ENCODE data around the gene ITGA1.

DNA sequence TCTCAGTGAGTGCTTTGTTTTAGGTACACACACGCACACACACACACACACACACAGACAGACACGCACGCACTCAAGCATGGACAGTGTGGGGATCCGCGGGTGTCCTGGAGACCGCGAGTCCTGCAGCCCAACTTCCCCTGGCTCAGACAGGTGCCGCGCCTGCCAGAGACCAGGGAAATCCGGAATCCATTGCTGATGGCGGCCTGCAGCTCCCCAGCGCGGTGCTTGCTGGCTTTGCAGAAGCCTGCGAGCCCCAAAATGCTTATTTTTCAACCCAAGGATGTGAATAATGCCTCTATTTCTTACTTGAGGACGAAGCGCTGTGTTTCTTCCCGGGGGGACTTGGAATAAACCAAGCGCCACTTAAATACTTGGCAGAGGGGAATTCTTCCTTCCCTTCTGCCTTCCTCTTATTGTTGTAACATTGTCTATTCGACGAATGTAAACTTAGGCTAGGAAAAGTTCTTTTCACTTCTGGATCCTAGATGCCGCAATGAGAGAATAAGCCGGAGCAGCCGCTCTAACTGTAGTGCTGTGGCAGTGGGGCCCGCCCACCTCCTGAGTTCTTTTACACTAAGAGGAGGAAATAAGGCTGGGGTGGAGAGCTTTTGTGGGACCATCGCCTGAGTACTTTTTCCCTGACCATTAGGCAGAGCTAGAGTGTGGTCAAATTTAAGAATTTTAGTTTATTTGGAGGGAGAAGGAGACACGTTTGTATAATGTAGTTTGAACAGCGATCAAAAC, 202.2 kb downstream of the ITGA1 start:
- TF ChIP-seq, protein P1, sequence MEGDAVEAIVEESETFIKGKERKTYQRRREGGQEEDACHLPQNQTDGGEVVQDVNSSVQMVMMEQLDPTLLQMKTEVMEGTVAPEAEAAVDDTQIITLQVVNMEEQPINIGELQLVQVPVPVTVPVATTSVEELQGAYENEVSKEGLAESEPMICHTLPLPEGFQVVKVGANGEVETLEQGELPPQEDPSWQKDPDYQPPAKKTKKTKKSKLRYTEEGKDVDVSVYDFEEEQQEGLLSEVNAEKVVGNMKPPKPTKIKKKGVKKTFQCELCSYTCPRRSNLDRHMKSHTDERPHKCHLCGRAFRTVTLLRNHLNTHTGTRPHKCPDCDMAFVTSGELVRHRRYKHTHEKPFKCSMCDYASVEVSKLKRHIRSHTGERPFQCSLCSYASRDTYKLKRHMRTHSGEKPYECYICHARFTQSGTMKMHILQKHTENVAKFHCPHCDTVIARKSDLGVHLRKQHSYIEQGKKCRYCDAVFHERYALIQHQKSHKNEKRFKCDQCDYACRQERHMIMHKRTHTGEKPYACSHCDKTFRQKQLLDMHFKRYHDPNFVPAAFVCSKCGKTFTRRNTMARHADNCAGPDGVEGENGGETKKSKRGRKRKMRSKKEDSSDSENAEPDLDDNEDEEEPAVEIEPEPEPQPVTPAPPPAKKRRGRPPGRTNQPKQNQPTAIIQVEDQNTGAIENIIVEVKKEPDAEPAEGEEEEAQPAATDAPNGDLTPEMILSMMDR (IDR thresholded peaks at IDR 0.05), result peak; percentile 22; the same call in 1 of the 2 replicates
- TF ChIP-seq ZFX (IDR thresholded peaks at IDR 0.05; ENCODE audit: borderline replicate concordance), result no peak
